ENCODE data around the gene LIN52. TPM values are rescaled to one million over a fixed set of nuclear protein-coding genes. Genes with fewer than 3 reads are reported as not detected.
A peak's percentile ranks its signal among the peaks of the same experiment; 100 is the strongest.

Gene LIN52
- total and polyA plus RNA-seq, 2 donors (not counting 3 experiments of a cell fraction or from before 2014, with no cell fraction given), result 6.6 to 9.7 TPM

- Histone ChIP-seq H3K9ac (replicated peaks; ENCODE audit: extremely low read depth, insufficient read depth, low read length) (no peak overlapping the region), H3K27ac (ENCODE audit: insufficient read depth, low read depth, low read length) (no peak overlapping the region), H4K20me1 (replicated peaks; ENCODE audit: control insufficient read depth, extremely low read depth, insufficient read depth, low read length) (no peaks in the 10 kb centered on the region), H3K9me3 (replicated peaks; ENCODE audit: control insufficient read depth, insufficient read depth, low read length) (no peaks in the 10 kb centered on the region), H2AFZ (ENCODE audit: low read depth, low read length) (peak overlapping the region; percentile 64), H3K9me1 (replicated peaks; ENCODE audit: control insufficient read depth, extremely low read depth, insufficient read depth, low read length) (no peaks in the 10 kb centered on the region), H3K4me3 (replicated peaks in 1 of 3; ENCODE audit: insufficient read depth in 1 of 3, low read depth in 1 of 3, low read length in 3 of 3) (no peak overlapping the region), H3K79me2 (ENCODE audit: control insufficient read depth, insufficient read depth, low read length) (no peaks in the 10 kb centered on the region), H3K4me2 (ENCODE audit: insufficient read depth, low read length) (peak overlapping the region; percentile 28), H3K36me3 (ENCODE audit: control insufficient read depth in 2 of 2, extremely low read depth in 1 of 2, insufficient read depth in 2 of 2, low read length in 2 of 2) (no peaks in the 10 kb centered on the region), H3K4me1 (ENCODE audit: control insufficient read depth, extremely low read depth, insufficient read depth, low read length) (no peaks in the 10 kb centered on the region), H3K27me3 (ENCODE audit: control insufficient read depth in 2 of 2, insufficient read depth in 2 of 2, low read length in 2 of 2) (peaks cover 10 to 17% of the 10 kb centered on the region in 2 experiments)
- POLR2A ChIA-PET, result no interaction called here
- FAIRE-seq (peak; percentile 74), DNase-seq (ENCODE audit: low read depth, low spot score) (peak; percentile 65)
- TF ChIP-seq CTCF (IDR thresholded peaks at IDR 0.05; ENCODE audit: extremely low read depth in 1 of 2, insufficient read depth in 1 of 2, low read depth in 1 of 2, low read length in 2 of 2) (peak; percentile 95 to 100), GATA2 (IDR thresholded peaks at IDR 0.05; ENCODE audit: insufficient read depth, insufficient read length, low read depth, low read length) (no peak), MYC (IDR thresholded peaks at IDR 0.05; ENCODE audit: low read depth, low read length) (no peak), POLR2AphosphoS5 (IDR thresholded peaks at IDR 0.05; ENCODE audit: insufficient read depth, low read depth, low read length) (no peak), FOS (IDR thresholded peaks at IDR 0.05; ENCODE audit: borderline replicate concordance, insufficient read depth, low read length) (no peak)
- BruUV-seq (replicated peaks), result no TSS peak
- intact Hi-C loops (cut with micrococcal nuclease), result loop anchor here (1.0 kb wide), 3 partner anchors 33 to 39 kb away; no protein-coding TSS in a partner anchor
- dilution Hi-C loops (cut with MboI; ENCODE audit: extremely low pct_ligation_motif_present, low sequenced_read_pairs), result no loop called here
- CTCF ChIA-PET, result interaction anchor here (1.0 to 2.1 kb wide), 7 partner anchors 8 to 107 kb away, joined by 3 to 21 read pairs (median 5); no protein-coding TSS in a partner anchor
Measured at GRCh38 chr14:74217672-74218448, 133.1 kb downstream of the LIN52 start.

All from endothelial cell of umbilical vein (primary cell).